Naive B cell (primary cell): ENCODE data around the gene PFN1. TPM values are rescaled to one million over a fixed set of nuclear protein-coding genes. Genes with fewer than 3 reads are reported as not detected.

Experiments
- ATAC-seq, 2 donors: fragments of 150-1000 bp; cut with Tn5 transposase; 2 replicates each; pipeline ENCODE4 v1.10.0; 2021; ENCODE audit warnings: low read depth in 2 of 2, mild to moderate bottlenecking in 2 of 2, moderate library complexity in 2 of 2
- DNase-seq: peaks from one replicate; pipeline ENCODE4 v3.0.0; 2022
- H3K27ac Mint-ChIP-seq, 6 donors: one replicate each; pipeline ENCODE4 v1.8.0; 2020 to 2022; ENCODE audit warnings: mild to moderate bottlenecking in 6 of 6, mixed read lengths in 6 of 6, moderate library complexity in 5 of 6, inconsistent platforms in 2 of 6
- H3K27me3 Mint-ChIP-seq, 3 donors: one replicate each; pipeline ENCODE4 v1.8.0; 2021 to 2022; ENCODE audit warnings: mixed read lengths in 3 of 3, mild to moderate bottlenecking in 1 of 3
- H3K36me3 Mint-ChIP-seq, 2 donors: one replicate each; pipeline ENCODE4 v1.8.0; 2020 to 2022; ENCODE audit warnings: mixed read lengths in 2 of 2, inconsistent platforms in 1 of 2, mild to moderate bottlenecking in 1 of 2
- H3K4me1 Mint-ChIP-seq, 3 donors: one replicate each; pipeline ENCODE4 v1.8.0; 2020 to 2022; ENCODE audit warnings: mixed read lengths in 3 of 3, inconsistent platforms in 1 of 3, mild to moderate bottlenecking in 1 of 3, moderate library complexity in 1 of 3
- H3K4me3 Mint-ChIP-seq, 8 donors: one replicate each; pipeline ENCODE4 v1.8.0; 2020 to 2022; ENCODE audit warnings: mild to moderate bottlenecking in 8 of 8, mixed read lengths in 8 of 8, moderate library complexity in 8 of 8, inconsistent platforms in 2 of 8
- H3K9me3 Mint-ChIP-seq, 7 donors: one replicate each; pipeline ENCODE4 v1.8.0; 2020 to 2022; ENCODE audit warnings: mixed read lengths in 7 of 7, mild to moderate bottlenecking in 5 of 7, inconsistent platforms in 2 of 7, moderate library complexity in 1 of 7
- polyA plus RNA-seq, 6 donors: library from polyadenylated mRNA; unstranded; fragments of 300-500 nt; fragmentation: Illumina TruSeq; gene quantifications; one replicate each; pipeline ENCODE4 v1.2.3, GENCODE V29; 2021; ENCODE audit warnings: low read depth in 6 of 6

PFN1 gene
- polyA plus RNA-seq, 6 donors from 2014 or later: 1,151 to 1,601 (median 1,370) TPM

GRCh38 chr17:4900231-4901107 is 47.9 kb downstream of the PFN1 start:
- ATAC-seq (peak; percentile 52 to 60), DNase-seq (peak; percentile 73)
- Mint-ChIP-seq H3K36me3 (peaks cover 0 to 18% of the 10 kb centered on the region in 2 donors), H3K27me3 (peaks cover 0 to 20% (median 18%) of the 10 kb centered on the region in 3 donors), H3K27ac (peak overlapping the region; percentile 93 to 99 (median 98)), H3K9me3 (no peaks in the 10 kb centered on the region), H3K4me3 (peak overlapping the region; percentile 77 to 95 (median 92)), H3K4me1 (peaks cover 30 to 46% (median 38%) of the 10 kb centered on the region in 3 donors)

- peak; percentile 97 for DNase-seq
- Mint-ChIP-seq H3K4me1 (peaks cover 30 to 46% (median 38%) of the 10 kb centered on the region in 3 donors), H3K4me3 (peak within 1 kb of the TSS; percentile 77 to 95 (median 94)), H3K36me3 (peaks cover 0 to 21% of the 10 kb centered on the region in 2 donors), H3K9me3 (no peaks in the 10 kb centered on the region), H3K27me3 (peaks cover 0 to 18% (median 15%) of the 10 kb centered on the region in 3 donors), H3K27ac (peak within 1 kb of the TSS; percentile 97 to 99 (median 98))
- ATAC-seq: peak; percentile 63 to 75
These were observed 48.7 kb downstream of the PFN1 start, which contains the start of gene C17orf107 for GRCh38 chr17:4899341-4900230. C17orf107 (plus strand) TSS chr17:4899536; CDS start chr17:4899763, 227 bp downstream.

- H3K27me3 Mint-ChIP-seq: peaks cover 0 to 18% (median 15%) of the 10 kb centered on the region in 3 donors
- peak overlapping the region in 4 of 6 donors; percentile 60 to 98 (median 95) for H3K27ac Mint-ChIP-seq
- DNase-seq (no peak), ATAC-seq (no peak)
- peaks cover 0 to 21% of the 10 kb centered on the region in 2 donors for H3K36me3 Mint-ChIP-seq
- H3K9me3 Mint-ChIP-seq: no peaks in the 10 kb centered on the region
- H3K4me3 Mint-ChIP-seq: peak overlapping the region; percentile 77 to 95 (median 87)
- peaks cover 30 to 46% (median 38%) of the 10 kb centered on the region in 3 donors for H3K4me1 Mint-ChIP-seq
These were observed 49.4 kb downstream of the PFN1 start for GRCh38 chr17:4898927-4899326.

GRCh38 chr17:4898351-4898750 is 50.0 kb downstream of the PFN1 start:
- H3K27me3 Mint-ChIP-seq: peaks cover 0 to 18% (median 10%) of the 10 kb centered on the region in 3 donors
- H3K36me3 Mint-ChIP-seq: peaks cover 0 to 21% of the 10 kb centered on the region in 2 donors
- peak overlapping the region; percentile 56 to 93 (median 74) for H3K27ac Mint-ChIP-seq
- peaks cover 0 to 2% (median 0%) of the 10 kb centered on the region in 7 donors for H3K9me3 Mint-ChIP-seq
- H3K4me1 Mint-ChIP-seq: peaks cover 25 to 41% (median 35%) of the 10 kb centered on the region in 3 donors
- peak overlapping the region; percentile 77 to 92 (median 80) for H3K4me3 Mint-ChIP-seq
- ATAC-seq (no peak), DNase-seq (no peak)

- no peak for DNase-seq
- H3K9me3 Mint-ChIP-seq: peaks cover 0 to 2% (median 0%) of the 10 kb centered on the region in 7 donors
- H3K4me1 Mint-ChIP-seq: peaks cover 20 to 35% (median 29%) of the 10 kb centered on the region in 3 donors
These were observed 50.5 kb downstream of the PFN1 start for GRCh38 chr17:4897785-4898184.

GRCh38 chr17:4897198-4897687 is 51.1 kb downstream of the PFN1 start:
- H3K27ac Mint-ChIP-seq: no peak overlapping the region
- peaks cover 0 to 18% (median 5%) of the 10 kb centered on the region in 3 donors for H3K27me3 Mint-ChIP-seq
- peaks cover 0 to 21% of the 10 kb centered on the region in 2 donors for H3K36me3 Mint-ChIP-seq
- ATAC-seq (no peak), DNase-seq (no peak)
- H3K4me3 Mint-ChIP-seq: no peak overlapping the region
- peaks cover 14 to 31% (median 23%) of the 10 kb centered on the region in 3 donors for H3K4me1 Mint-ChIP-seq
- peaks cover 0 to 2% (median 0%) of the 10 kb centered on the region in 7 donors for H3K9me3 Mint-ChIP-seq

More at GRCh38 chr17:4897785-4898184, 50.5 kb downstream of the PFN1 start:
- Mint-ChIP-seq H3K27ac (peak overlapping the region in 3 of 6 donors; percentile 24 to 79 (median 56)), H3K4me3 (peak overlapping the region in 3 of 8 donors; percentile 77 to 88 (median 79)), H3K36me3 (peaks cover 0 to 21% of the 10 kb centered on the region in 2 donors), H3K27me3 (peaks cover 0 to 18% (median 8%) of the 10 kb centered on the region in 3 donors)
- ATAC-seq: no peak

GRCh38 chr17:4896332-4897197 is 51.8 kb downstream of the PFN1 start:
- H3K9me3 Mint-ChIP-seq: peaks cover 0 to 2% (median 0%) of the 10 kb centered on the region in 7 donors
- H3K27ac Mint-ChIP-seq: peak overlapping the region in 1 of 6 donors; percentile 43
- no peak for DNase-seq
- peaks cover 14 to 31% (median 18%) of the 10 kb centered on the region in 3 donors for H3K4me1 Mint-ChIP-seq
- no peak overlapping the region for H3K4me3 Mint-ChIP-seq
- ATAC-seq: no peak
- peaks cover 0 to 18% (median 5%) of the 10 kb centered on the region in 3 donors for H3K27me3 Mint-ChIP-seq
- peaks cover 0 to 21% of the 10 kb centered on the region in 2 donors for H3K36me3 Mint-ChIP-seq

GRCh38 chr17:4895657-4896331 is 52.5 kb downstream of the PFN1 start:
- H3K9me3 Mint-ChIP-seq: peaks cover 0 to 2% (median 0%) of the 10 kb centered on the region in 7 donors
- no peak for DNase-seq
- peak overlapping the region in 1 of 8 donors; percentile 21 for H3K4me3 Mint-ChIP-seq
- H3K27me3 Mint-ChIP-seq: peaks cover 0 to 14% (median 5%) of the 10 kb centered on the region in 3 donors
- peak overlapping the region in 1 of 6 donors; percentile 43 for H3K27ac Mint-ChIP-seq
- peaks cover 0 to 23% of the 10 kb centered on the region in 2 donors for H3K36me3 Mint-ChIP-seq
- H3K4me1 Mint-ChIP-seq: peaks cover 11 to 23% (median 17%) of the 10 kb centered on the region in 3 donors
- no peak for ATAC-seq

Other genes with a start within 250 kb of the PFN1 start
- 10 to 100 TPM in 1 of 6 donors, 1 to 10 TPM in 5; 5.6 to 13.1 (median 9.1) TPM for gene PELP1, start 244.4 kb downstream of the PFN1 start, polyA plus RNA-seq
- 10 to 100 TPM; 12.1 to 23.7 (median 14.9) TPM for gene ARRB2, start 237.9 kb downstream of the PFN1 start, polyA plus RNA-seq
- gene MED11, start 217.1 kb downstream of the PFN1 start, polyA plus RNA-seq: 10 to 100 TPM; 20.1 to 63.4 (median 48.3) TPM
- gene ZMYND15, start 208.7 kb downstream of the PFN1 start, polyA plus RNA-seq: under 1 TPM in 1 of 6 donors, not detected in 5; 0.40 TPM
- gene CXCL16, start 208.6 kb downstream of the PFN1 start, polyA plus RNA-seq: 10 to 100 TPM; 12.2 to 19.8 (median 18.4) TPM
- gene TM4SF5, start 176.6 kb downstream of the PFN1 start, polyA plus RNA-seq: not detected
- not detected for gene VMO1, start 162.2 kb downstream of the PFN1 start, polyA plus RNA-seq
- not detected for gene GLTPD2, start 159.6 kb downstream of the PFN1 start, polyA plus RNA-seq
- 100 to 1,000 TPM; 237 to 479 (median 273) TPM for gene PSMB6, start 152.4 kb downstream of the PFN1 start, polyA plus RNA-seq
- gene PLD2, start 141.4 kb downstream of the PFN1 start, polyA plus RNA-seq: 1 to 10 TPM in 5 of 6 donors, under 1 TPM in 1; 0.54 to 4.6 (median 3.7) TPM
- 10 to 100 TPM in 1 of 6 donors, 1 to 10 TPM in 5; 1.1 to 13.6 (median 6.6) TPM for gene MINK1, start 115.2 kb downstream of the PFN1 start, polyA plus RNA-seq
- gene C17orf107, start 49.0 kb downstream of the PFN1 start, polyA plus RNA-seq: 1 to 10 TPM in 5 of 6 donors, not detected in 1; 1.6 to 2.6 (median 2.1) TPM
- under 1 TPM in 5 of 6 donors, not detected in 1; 0.18 to 0.59 (median 0.37) TPM for gene CHRNE, start 45.4 kb downstream of the PFN1 start, polyA plus RNA-seq
- gene GP1BA, start 16.3 kb downstream of the PFN1 start, polyA plus RNA-seq: under 1 TPM in 4 of 6 donors, not detected in 2; 0.42 to 1.00 (median 0.56) TPM
- 10 to 100 TPM; 61.0 to 89.1 (median 71.4) TPM for gene SLC25A11, start 8.5 kb downstream of the PFN1 start, polyA plus RNA-seq
- 10 to 100 TPM; 19.9 to 25.8 (median 22.7) TPM for gene RNF167, start 8.3 kb downstream of the PFN1 start, polyA plus RNA-seq
- 1 to 10 TPM in 4 of 6 donors, under 1 TPM in 1, not detected in 1; 0.79 to 3.2 (median 1.2) TPM for gene ENO3, start 2.6 kb upstream of the PFN1 start, polyA plus RNA-seq
- gene SPAG7, start 19.3 kb upstream of the PFN1 start, polyA plus RNA-seq: 100 to 1,000 TPM in 3 of 6 donors, 10 to 100 TPM in 3; 92.4 to 171 (median 104) TPM
- gene CAMTA2, start 39.1 kb upstream of the PFN1 start, polyA plus RNA-seq: 10 to 100 TPM in 1 of 6 donors, 1 to 10 TPM in 5; 3.3 to 16.7 (median 5.2) TPM
- gene INCA1, start 49.0 kb upstream of the PFN1 start, polyA plus RNA-seq: under 1 TPM in 3 of 6 donors, not detected in 3; 0.40 to 0.98 (median 0.41) TPM
- gene KIF1C, start 49.4 kb upstream of the PFN1 start, polyA plus RNA-seq: 1 to 10 TPM in 3 of 6 donors, under 1 TPM in 2, not detected in 1; 0.16 to 3.6 (median 2.0) TPM
- not detected for gene SLC52A1, start 86.9 kb upstream of the PFN1 start, polyA plus RNA-seq
- gene ZFP3, start 129.9 kb upstream of the PFN1 start, polyA plus RNA-seq: 1 to 10 TPM; 1.7 to 4.1 (median 3.6) TPM
- 10 to 100 TPM in 3 of 6 donors, 1 to 10 TPM in 3; 6.3 to 25.3 (median 10.1) TPM for gene ZNF232, start 163.3 kb upstream of the PFN1 start, polyA plus RNA-seq
- gene USP6, start 167.5 kb upstream of the PFN1 start, polyA plus RNA-seq: under 1 TPM; 0.06 to 0.37 (median 0.12) TPM
- gene ZNF594, start 243.3 kb upstream of the PFN1 start, polyA plus RNA-seq: 1 to 10 TPM in 5 of 6 donors, under 1 TPM in 1; 0.82 to 4.8 (median 4.0) TPM